ENCODE measurements around the gene CDH1. TPM values are rescaled to one million over a fixed set of nuclear protein-coding genes. Genes with fewer than 3 reads are reported as not detected.

The CDH1 gene
- polyA plus RNA-seq, 1 of the 3 experiments (the other 2 are of a cell fraction) = not detected

- Histone ChIP-seq H2AFZ (ENCODE audit: low read depth) (no peak overlapping the region), H3K4me1 (ENCODE audit: control insufficient read depth in 1 of 2, insufficient read depth in 2 of 2, low read depth in 1 of 2, low read length in 1 of 2) (no peaks in the 10 kb centered on the region; a peak in 1 of 4 replicates), H3K4me3 (ENCODE audit: low read depth in 2 of 2, low read length in 1 of 2) (no peak overlapping the region), H3K9me3 (no peaks in the 10 kb centered on the region), H3K79me2 (ENCODE audit: insufficient read depth) (peaks cover 52% of the 10 kb centered on the region), H4K20me1 (ENCODE audit: insufficient read depth) (no peaks in the 10 kb centered on the region), H3K9ac (no peak overlapping the region), H3K27ac (ENCODE audit: low read depth in 2 of 2, low read length in 1 of 2) (no peak overlapping the region), H3K27me3 (ENCODE audit: insufficient read depth) (no peaks in the 10 kb centered on the region), H3K9me2 (no peaks in the 10 kb centered on the region), H3F3A (replicated peaks; ENCODE audit: insufficient read depth) (peaks cover 4% of the 10 kb centered on the region), H3K36me3 (replicated peaks in 1 of 2; ENCODE audit: control insufficient read depth in 1 of 2, insufficient read depth in 2 of 2, low read length in 1 of 2) (no peaks in the 10 kb centered on the region), H3K4me2 (no peak overlapping the region)
- ChIA-PET CTCF (interaction anchor here (0.7 to 1.4 kb wide), 5 partner anchors 52 to 275 kb away, joined by 3 to 6 read pairs (median 3); partner anchors contain the start of gene HAS3), POLR2A (no interaction called here)
- 98% methylated on average over 2 of the region's 2 CpGs for WGBS (ENCODE audit: low lambda C conversion rate)
- TF ChIP-seq USF2 (IDR thresholded peaks at IDR 0.05; ENCODE audit: borderline replicate concordance, low read depth, low read length) = no peak
- no peak for TF ChIP-seq MXI1 (IDR thresholded peaks at IDR 0.05; ENCODE audit: low read depth, low read length)
- no peak for TF ChIP-seq MEF2A (IDR thresholded peaks at IDR 0.05; ENCODE audit: borderline replicate concordance, low read depth)
- TF ChIP-seq CHD2 (IDR thresholded peaks at IDR 0.05; ENCODE audit: low read length, partially characterized antibody) = no peak
- no peak for TF ChIP-seq GABPA (IDR thresholded peaks at IDR 0.05; ENCODE audit: low read depth)
- TF ChIP-seq NFIC (IDR thresholded peaks at IDR 0.05; ENCODE audit: borderline replicate concordance) = no peak
- no peak for TF ChIP-seq RXRA (IDR thresholded peaks at IDR 0.05; ENCODE audit: borderline replicate concordance, low read depth)
- no peak for TF ChIP-seq TCF12 (IDR thresholded peaks at IDR 0.05)
- no peak for TF ChIP-seq FOXM1 (IDR thresholded peaks at IDR 0.05; ENCODE audit: low read depth)
- TF ChIP-seq PBX3 (IDR thresholded peaks at IDR 0.05) = no peak
- no peak for TF ChIP-seq REST (IDR thresholded peaks at IDR 0.05; ENCODE audit: low read depth, low read length)
- no peak for TF ChIP-seq SIN3A (IDR thresholded peaks at IDR 0.05; ENCODE audit: borderline replicate concordance, low read depth, low read length)
- no peak for TF ChIP-seq JUND (IDR thresholded peaks at IDR 0.05)
- no peak for TF ChIP-seq POLR2AphosphoS5 (IDR thresholded peaks at IDR 0.05; ENCODE audit: low read depth, low read length)
- no peak for TF ChIP-seq ELF1 (IDR thresholded peaks at IDR 0.05)
- no peak for TF ChIP-seq ZBTB33 (IDR thresholded peaks at IDR 0.05; ENCODE audit: borderline replicate concordance, low read depth)
- no peak for TF ChIP-seq EP300 (IDR thresholded peaks at IDR 0.05; ENCODE audit: borderline replicate concordance in 1 of 2, low read depth in 1 of 2, low read length in 1 of 2)
- no peak for TF ChIP-seq IRF3 (IDR thresholded peaks at IDR 0.05; ENCODE audit: low read depth, low read length)
- no peak for DNase-seq
Measured at GRCh38 chr16:68850481-68850880, 113.4 kb downstream of the CDH1 start.

Data from SK-N-SH (cell line).